Mesendoderm (in vitro differentiated cells): Measurements from ENCODE around the gene DRAP1.

ENCODE experiments used
- DNase-seq: peaks from one replicate; pipeline ENCODE4 v3.0.0; 2013
- H2AK5ac ChIP-seq: 2 replicates; pipeline ENCODE4 v1.6.1; 2013; ENCODE audit warnings: low read length, inconsistent platforms
- H2BK120ac ChIP-seq: 2 replicates; pipeline ENCODE4 v1.6.1; 2013; ENCODE audit warnings: low read depth, mild to moderate bottlenecking, low read length, moderate library complexity, mixed read lengths
- H2BK15ac ChIP-seq: replicated peaks from 2 replicates; pipeline ENCODE4 v1.6.1; 2013; ENCODE audit warnings: low read depth, mild to moderate bottlenecking, moderate library complexity
- H2BK5ac ChIP-seq: 2 replicates; pipeline ENCODE4 v1.6.1; 2013; ENCODE audit warnings: low read length, inconsistent platforms
- H3K18ac ChIP-seq: 2 replicates; pipeline ENCODE4 v1.6.1; 2013; ENCODE audit warnings: mild to moderate bottlenecking, low read length, mixed read lengths
- H3K23ac ChIP-seq: one replicate; pipeline ENCODE4 v1.6.1; 2013; ENCODE audit warnings: low read length
- H3K27ac ChIP-seq: 2 replicates; pipeline ENCODE4 v1.5.1; 2013; ENCODE audit warnings: low read depth, mild to moderate bottlenecking, inconsistent platforms, low read length, moderate library complexity
- H3K27me3 ChIP-seq: 2 replicates; pipeline ENCODE4 v1.6.1; 2013; ENCODE audit warnings: low read length, control low read depth, mild to moderate bottlenecking, inconsistent platforms; ENCODE audit not compliant: insufficient read depth, poor library complexity
- H3K36me3 ChIP-seq: 2 replicates; pipeline ENCODE4 v1.6.1; 2013; ENCODE audit warnings: low read length, inconsistent platforms; ENCODE audit not compliant: control insufficient read depth, insufficient read depth
- H3K4ac ChIP-seq: one replicate; pipeline ENCODE4 v1.6.1; 2013; ENCODE audit warnings: low read depth, mild to moderate bottlenecking, low read length, moderate library complexity
- H3K4me1 ChIP-seq: 2 replicates; pipeline ENCODE4 v1.6.1; 2013; ENCODE audit warnings: low read depth, low read length, inconsistent platforms; ENCODE audit not compliant: control insufficient read depth
- H3K4me2 ChIP-seq: 2 replicates; pipeline ENCODE4 v1.6.1; 2013; ENCODE audit warnings: low read length
- H3K4me3 ChIP-seq: 2 replicates; pipeline ENCODE4 v1.5.1; 2013; ENCODE audit warnings: mild to moderate bottlenecking, low read length
- H3K56ac ChIP-seq: one replicate; pipeline ENCODE4 v1.6.1; 2013; ENCODE audit warnings: low read length
- H3K79me1 ChIP-seq: 2 replicates; pipeline ENCODE4 v1.6.1; 2013; ENCODE audit warnings: low read length, inconsistent platforms
- H3K79me2 ChIP-seq: 2 replicates; pipeline ENCODE4 v1.6.1; 2013; ENCODE audit warnings: mild to moderate bottlenecking, low read length; ENCODE audit not compliant: control insufficient read depth, insufficient read depth
- H3K9ac ChIP-seq: 2 replicates; pipeline ENCODE4 v1.6.1; 2013; ENCODE audit warnings: low read length, inconsistent platforms
- H4K5ac ChIP-seq: one replicate; pipeline ENCODE4 v1.6.1; 2013; ENCODE audit warnings: low read length
- H4K8ac ChIP-seq: one replicate; pipeline ENCODE4 v1.6.1; 2013; ENCODE audit warnings: low read depth, mild to moderate bottlenecking, control low read depth, low read length, moderate library complexity
- WGBS: extraction: QIAGEN DNeasy Blood & Tissue Kit; methylation state at CpG from one replicate; pipeline ENCODE4 v1.1.7; 2013; ENCODE audit warnings: low lambda C conversion rate, missing lambda C conversion rate; ENCODE audit not compliant: insufficient coverage; ENCODE audit errors: extremely low coverage; 5-methylcytosine and 5-hydroxymethylcytosine counted together

Gene DRAP1

DNA sequence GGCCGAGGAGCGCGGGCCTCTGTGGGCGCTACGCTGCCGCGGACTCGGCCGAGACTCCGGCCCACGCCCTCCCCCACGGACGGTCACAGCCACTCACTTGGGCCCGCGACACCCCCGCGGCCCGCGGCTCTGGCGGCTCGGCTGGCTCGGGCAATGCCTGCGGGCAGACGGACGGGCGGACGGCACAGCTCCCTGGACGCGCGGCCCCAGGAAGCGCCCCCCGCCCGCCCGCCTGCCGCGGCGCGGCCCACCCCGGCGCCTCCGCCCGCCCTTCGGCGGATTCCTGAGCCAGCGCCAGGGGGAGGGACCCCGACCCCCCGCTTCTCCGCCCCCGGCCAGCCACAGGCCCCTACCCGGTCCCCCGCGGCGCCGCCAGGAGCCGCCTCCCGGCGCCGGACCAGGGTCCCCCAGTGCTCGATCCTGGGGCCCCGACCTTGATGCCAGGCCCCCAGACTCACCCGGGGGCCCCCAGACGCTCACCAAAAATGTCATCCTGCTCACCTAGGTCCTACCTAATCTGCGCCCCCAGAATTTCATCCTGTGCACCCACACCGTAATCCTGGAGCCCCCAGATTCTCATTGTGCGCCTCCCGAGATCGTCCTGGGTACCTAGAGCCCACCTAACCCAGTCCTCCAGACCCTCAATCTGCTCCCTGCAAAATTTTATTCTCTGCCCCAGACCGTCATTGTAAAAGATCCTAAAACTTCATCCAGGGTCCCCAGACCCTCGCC is 46.5 kb upstream of the DRAP1 start, which contains the start of gene EFEMP2:
EFEMP2 (minus strand) TSS at position 215 of the 732 bp plus-strand sequence. CDS start 446 bp downstream, outside the sequence.
- no peak within 1 kb of the TSS for H2AK5ac ChIP-seq
- peak within 1 kb of the TSS; percentile 59 for H3K4me3 ChIP-seq
- DNase-seq: no peak
- H3K4me2 ChIP-seq: peak within 1 kb of the TSS; percentile 99
- peak within 1 kb of the TSS; percentile 93 for H3K56ac ChIP-seq
- no CpG with 5 or more reads among the region's 69 CpGs for whole genome bisulfite sequencing
- H4K8ac ChIP-seq: no peak within 1 kb of the TSS
- no peak within 1 kb of the TSS for H2BK5ac ChIP-seq
- H2BK120ac ChIP-seq: peak within 1 kb of the TSS; percentile 38
- H3K27ac ChIP-seq: no peak within 1 kb of the TSS
- no peaks in the 10 kb centered on the region for H3K4me1 ChIP-seq
- H3K9ac ChIP-seq: peak within 1 kb of the TSS; percentile 88
- peak within 1 kb of the TSS; percentile 88 for H3K4ac ChIP-seq
- H2BK15ac ChIP-seq: no peak within 1 kb of the TSS
- H3K27me3 ChIP-seq: no peaks in the 10 kb centered on the region
- no peaks in the 10 kb centered on the region for H3K79me2 ChIP-seq
- H3K23ac ChIP-seq: peak within 1 kb of the TSS; percentile 99
- H3K18ac ChIP-seq: peak within 1 kb of the TSS; percentile 94
- no peaks in the 10 kb centered on the region for H3K79me1 ChIP-seq
- H3K36me3 ChIP-seq: no peaks in the 10 kb centered on the region
- H4K5ac ChIP-seq: no peak within 1 kb of the TSS

DNA sequence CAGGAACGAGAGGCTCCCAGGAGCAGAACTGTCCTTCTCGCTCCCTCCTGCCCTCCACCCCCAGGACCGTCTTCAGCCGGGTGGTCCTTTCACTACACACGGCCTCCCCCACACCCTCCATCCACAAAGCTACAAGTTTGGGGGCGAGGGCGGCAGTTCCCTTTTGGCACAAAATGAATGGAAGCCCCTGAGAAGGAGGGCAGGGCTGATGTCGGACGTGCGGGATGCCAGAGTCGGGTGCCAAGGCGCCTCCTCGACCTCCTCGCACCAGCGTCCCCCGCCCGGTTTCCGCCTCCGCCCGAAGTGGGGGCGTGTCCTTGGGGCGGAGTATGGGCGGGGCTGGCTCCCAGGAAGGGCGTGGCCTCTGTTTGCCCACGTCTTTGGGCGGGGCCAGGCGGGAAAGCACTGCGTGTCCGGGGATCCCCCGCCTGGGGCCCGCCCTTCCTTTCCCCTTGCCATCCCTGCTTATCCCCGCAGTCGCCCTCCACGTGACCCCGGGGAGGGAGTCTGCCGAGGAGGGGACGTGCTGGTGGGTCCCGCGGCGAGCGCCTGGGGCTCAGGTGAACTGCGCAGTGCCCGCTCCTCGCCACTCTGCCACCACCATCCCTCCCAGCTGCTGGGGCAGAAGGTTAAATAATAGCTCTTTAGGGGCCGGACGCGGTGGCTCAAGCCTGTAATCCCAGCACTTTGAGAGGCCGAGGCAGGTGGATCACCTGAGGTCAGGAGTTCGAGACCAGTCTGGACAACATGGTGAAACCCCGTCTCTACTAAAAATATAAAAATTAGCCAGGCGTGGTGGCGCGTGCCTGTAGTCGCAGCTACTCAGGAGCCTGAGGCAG is 45.7 kb upstream of the DRAP1 start:
- H3K36me3 ChIP-seq: no peaks in the 10 kb centered on the region
- no peaks in the 10 kb centered on the region for H3K27me3 ChIP-seq
- H2BK15ac ChIP-seq: no peak overlapping the region
- peak overlapping the region; percentile 59 for H3K4me3 ChIP-seq
- no peak overlapping the region for H4K5ac ChIP-seq
- no peak overlapping the region for H4K8ac ChIP-seq
- no peak overlapping the region for H3K27ac ChIP-seq
- H3K79me2 ChIP-seq: no peaks in the 10 kb centered on the region
- H2BK120ac ChIP-seq: no peak overlapping the region
- H3K4ac ChIP-seq: no peak overlapping the region
- H2BK5ac ChIP-seq: no peak overlapping the region
- H3K18ac ChIP-seq: peak overlapping the region; percentile 94
- H3K9ac ChIP-seq: peak overlapping the region; percentile 84
- no peaks in the 10 kb centered on the region for H3K4me1 ChIP-seq
- peak overlapping the region; percentile 93 for H3K56ac ChIP-seq
- H2AK5ac ChIP-seq: no peak overlapping the region
- WGBS: no CpG with 5 or more reads among the region's 54 CpGs
- no peaks in the 10 kb centered on the region for H3K79me1 ChIP-seq
- H3K23ac ChIP-seq: peak overlapping the region; percentile 99
- peak; percentile 93 for DNase-seq
- H3K4me2 ChIP-seq: peak overlapping the region; percentile 99

- Histone ChIP-seq H3K56ac (no peak within 1 kb of the TSS), H2BK15ac (no peak within 1 kb of the TSS), H3K27me3 (no peaks in the 10 kb centered on the region), H3K23ac (no peak within 1 kb of the TSS), H3K27ac (no peak within 1 kb of the TSS), H3K4me2 (no peak within 1 kb of the TSS), H4K8ac (no peak within 1 kb of the TSS), H3K4me3 (no peak within 1 kb of the TSS), H3K18ac (no peak within 1 kb of the TSS), H3K79me2 (no peaks in the 10 kb centered on the region), H2BK120ac (no peak within 1 kb of the TSS), H3K36me3 (peaks cover 9% of the 10 kb centered on the region), H3K9ac (no peak within 1 kb of the TSS), H3K79me1 (peaks cover 2% of the 10 kb centered on the region), H2BK5ac (no peak within 1 kb of the TSS), H3K4ac (no peak within 1 kb of the TSS), H2AK5ac (no peak within 1 kb of the TSS), H4K5ac (no peak within 1 kb of the TSS), H3K4me1 (no peaks in the 10 kb centered on the region)
- DNase-seq: no peak
- no CpG with 5 or more reads among the region's 7 CpGs for WGBS
Observed at GRCh38 chr11:65879617-65880016, 39.6 kb upstream of the DRAP1 start, which contains the start of gene CTSW. Gene CTSW, plus strand, starts transcription at chr11:65879837. Its CDS starts 18 bp downstream, at chr11:65879855.

- Histone ChIP-seq H3K36me3 (peaks cover 9% of the 10 kb centered on the region), H2BK15ac (no peak overlapping the region), H2BK120ac (no peak overlapping the region), H3K4me2 (no peak overlapping the region), H3K27me3 (no peaks in the 10 kb centered on the region), H3K27ac (no peak overlapping the region), H3K79me2 (no peaks in the 10 kb centered on the region), H3K4me3 (no peak overlapping the region), H4K8ac (no peak overlapping the region), H2AK5ac (no peak overlapping the region), H3K9ac (no peak overlapping the region), H3K23ac (no peak overlapping the region), H3K18ac (no peak overlapping the region), H4K5ac (no peak overlapping the region), H3K79me1 (peaks cover 2% of the 10 kb centered on the region), H2BK5ac (no peak overlapping the region), H3K56ac (no peak overlapping the region), H3K4ac (no peak overlapping the region), H3K4me1 (no peaks in the 10 kb centered on the region)
- no peak for DNase-seq
- WGBS: no CpG with 5 or more reads among the region's 7 CpGs
Observed at GRCh38 chr11:65880027-65880426, 39.2 kb upstream of the DRAP1 start.

DNA sequence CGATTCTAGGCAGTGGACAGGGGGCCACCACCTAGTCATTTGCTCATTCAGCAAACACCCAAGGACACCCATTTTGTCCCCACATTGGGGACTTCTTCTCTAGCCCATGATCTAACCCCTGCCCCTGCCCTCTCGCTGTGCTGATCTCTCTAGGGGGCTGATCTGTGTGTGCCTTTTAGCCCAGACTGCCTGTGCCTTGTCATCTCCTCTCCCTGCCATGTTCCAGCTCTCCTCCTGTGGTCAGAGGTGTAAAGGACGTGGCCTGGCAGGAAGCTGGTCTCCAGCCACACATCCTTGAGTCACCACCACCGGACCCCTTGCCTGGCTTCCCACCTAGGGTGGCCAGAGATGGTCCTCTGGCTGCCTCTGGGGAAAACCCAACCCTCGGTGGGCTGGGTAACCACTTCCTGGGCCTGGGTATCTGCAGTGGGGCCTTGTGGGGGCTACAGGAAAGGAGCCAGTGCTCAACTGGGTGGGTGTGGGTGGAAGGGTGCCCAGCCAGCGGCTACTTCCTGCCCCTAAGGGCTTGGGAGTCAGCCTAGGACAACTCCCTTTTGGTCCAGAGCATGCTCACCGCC is 38.3 kb upstream of the DRAP1 start:
- WGBS: no CpG with 5 or more reads among the region's 7 CpGs

More for the DNA sequence above, 38.3 kb upstream of the DRAP1 start:
- no peaks in the 10 kb centered on the region for H3K27me3 ChIP-seq
- no peak overlapping the region for H3K4ac ChIP-seq
- no peak overlapping the region for H3K4me2 ChIP-seq
- no peak overlapping the region for H2BK15ac ChIP-seq
- no peak overlapping the region for H4K5ac ChIP-seq
- no peaks in the 10 kb centered on the region for H3K4me1 ChIP-seq
- peaks cover 14% of the 10 kb centered on the region for H3K36me3 ChIP-seq
- H3K4me3 ChIP-seq: no peak overlapping the region
- no peak overlapping the region for H2AK5ac ChIP-seq
- H2BK120ac ChIP-seq: no peak overlapping the region
- H3K79me2 ChIP-seq: no peaks in the 10 kb centered on the region
- H3K27ac ChIP-seq: no peak overlapping the region
- H3K9ac ChIP-seq: no peak overlapping the region
- no peak overlapping the region for H3K23ac ChIP-seq
- H3K56ac ChIP-seq: no peak overlapping the region
- no peak overlapping the region for H2BK5ac ChIP-seq
- DNase-seq: no peak
- H4K8ac ChIP-seq: no peak overlapping the region
- peaks cover 2% of the 10 kb centered on the region for H3K79me1 ChIP-seq
- no peak overlapping the region for H3K18ac ChIP-seq
